Omental fat pad (tissue), 4 donors: ENCODE data around the gene ESR1. TPM values are rescaled to one million over a fixed set of nuclear protein-coding genes. Genes with fewer than 3 reads are reported as not detected.

ENCODE experiments used
- ATAC-seq: fragments of 150-250 bp; one replicate; pipeline ENCODE4 v1.9.1; 2016; ENCODE audit warnings: mild to moderate bottlenecking, moderate library complexity; ENCODE audit not compliant: low FRiP score
- DNase-seq: peaks from one replicate; pipeline ENCODE4 v3.0.0-alpha.2; 2019; ENCODE audit warnings: low spot score
- total RNA-seq, 4 donors: library from RNA; depleted of rRNA; stranded (reverse); fragments of >200 nt; gene quantifications; one replicate each; pipeline ENCODE4 v1.1.0, GENCODE V29; 2016
- TF ChIP-seq, protein P1 (sequence below), 3 donors: fragments of 450-650 bp; IDR thresholded peaks; one replicate each; pipeline ENCODE4 v1.5.1; 2016 to 2017; ENCODE audit warnings: antibody characterized with exemption in 3 of 3, mild to moderate bottlenecking in 3 of 3, moderate library complexity in 2 of 3

Gene ESR1
- total RNA-seq, 4 donors from 2014 or later: 2.3 to 4.9 (median 3.8) TPM

DNA sequence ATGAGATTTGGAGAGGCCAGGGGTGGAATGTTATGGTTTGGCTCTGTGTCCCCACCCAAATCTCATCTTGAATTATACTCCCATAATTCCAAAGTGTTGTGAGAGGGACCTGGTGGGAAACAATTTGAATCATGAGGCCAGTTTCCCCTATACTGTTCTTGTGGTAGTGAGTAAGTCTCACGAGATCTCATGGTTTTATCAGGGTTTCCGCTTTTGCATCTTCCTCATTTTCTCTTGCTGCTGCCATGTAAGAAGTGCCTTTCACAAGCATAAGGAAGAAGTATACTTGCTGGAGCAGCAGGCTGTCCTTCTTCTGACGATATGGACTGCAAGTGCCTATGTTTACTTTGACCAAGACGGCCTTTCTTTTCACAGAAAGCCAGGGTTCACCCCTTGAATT, 270.5 kb downstream of the ESR1 start:
- ATAC-seq (no peak), DNase-seq (no peak)

GRCh38 chr6:152078804-152079203, 271.3 kb downstream of the ESR1 start:
- DNase-seq: no peak

More for the DNA sequence above, 270.5 kb downstream of the ESR1 start:
- TF ChIP-seq, protein P1, sequence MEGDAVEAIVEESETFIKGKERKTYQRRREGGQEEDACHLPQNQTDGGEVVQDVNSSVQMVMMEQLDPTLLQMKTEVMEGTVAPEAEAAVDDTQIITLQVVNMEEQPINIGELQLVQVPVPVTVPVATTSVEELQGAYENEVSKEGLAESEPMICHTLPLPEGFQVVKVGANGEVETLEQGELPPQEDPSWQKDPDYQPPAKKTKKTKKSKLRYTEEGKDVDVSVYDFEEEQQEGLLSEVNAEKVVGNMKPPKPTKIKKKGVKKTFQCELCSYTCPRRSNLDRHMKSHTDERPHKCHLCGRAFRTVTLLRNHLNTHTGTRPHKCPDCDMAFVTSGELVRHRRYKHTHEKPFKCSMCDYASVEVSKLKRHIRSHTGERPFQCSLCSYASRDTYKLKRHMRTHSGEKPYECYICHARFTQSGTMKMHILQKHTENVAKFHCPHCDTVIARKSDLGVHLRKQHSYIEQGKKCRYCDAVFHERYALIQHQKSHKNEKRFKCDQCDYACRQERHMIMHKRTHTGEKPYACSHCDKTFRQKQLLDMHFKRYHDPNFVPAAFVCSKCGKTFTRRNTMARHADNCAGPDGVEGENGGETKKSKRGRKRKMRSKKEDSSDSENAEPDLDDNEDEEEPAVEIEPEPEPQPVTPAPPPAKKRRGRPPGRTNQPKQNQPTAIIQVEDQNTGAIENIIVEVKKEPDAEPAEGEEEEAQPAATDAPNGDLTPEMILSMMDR (IDR thresholded peaks at IDR 0.05): no peak

DNA sequence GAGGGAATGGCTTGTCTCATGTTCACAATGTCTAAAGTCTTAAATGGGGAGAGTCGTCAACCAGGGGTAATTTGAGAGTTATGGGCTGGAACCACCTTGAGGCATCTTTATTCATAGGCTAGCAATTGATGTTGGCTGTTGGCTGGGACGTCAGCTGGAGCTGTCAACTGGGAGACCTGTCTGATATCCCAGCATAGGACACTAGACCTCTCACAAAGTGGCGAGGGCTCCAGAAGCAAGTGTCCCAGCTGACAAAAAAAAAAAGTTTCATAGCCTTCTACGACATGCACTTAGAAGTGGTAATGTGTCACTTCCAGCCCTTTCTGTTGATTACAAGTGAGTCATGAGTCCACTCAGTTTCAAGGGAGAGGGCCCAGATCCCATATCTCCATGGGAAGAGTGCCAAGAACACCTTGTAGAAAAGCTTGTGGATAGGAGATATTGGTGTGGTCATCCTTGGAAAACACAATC, 278.0 kb downstream of the ESR1 start:
- ATAC-seq: no peak

More at GRCh38 chr6:152078804-152079203, 271.3 kb downstream of the ESR1 start:
- ATAC-seq: no peak
- TF ChIP-seq, protein P1 (IDR thresholded peaks at IDR 0.05): no peak

DNA sequence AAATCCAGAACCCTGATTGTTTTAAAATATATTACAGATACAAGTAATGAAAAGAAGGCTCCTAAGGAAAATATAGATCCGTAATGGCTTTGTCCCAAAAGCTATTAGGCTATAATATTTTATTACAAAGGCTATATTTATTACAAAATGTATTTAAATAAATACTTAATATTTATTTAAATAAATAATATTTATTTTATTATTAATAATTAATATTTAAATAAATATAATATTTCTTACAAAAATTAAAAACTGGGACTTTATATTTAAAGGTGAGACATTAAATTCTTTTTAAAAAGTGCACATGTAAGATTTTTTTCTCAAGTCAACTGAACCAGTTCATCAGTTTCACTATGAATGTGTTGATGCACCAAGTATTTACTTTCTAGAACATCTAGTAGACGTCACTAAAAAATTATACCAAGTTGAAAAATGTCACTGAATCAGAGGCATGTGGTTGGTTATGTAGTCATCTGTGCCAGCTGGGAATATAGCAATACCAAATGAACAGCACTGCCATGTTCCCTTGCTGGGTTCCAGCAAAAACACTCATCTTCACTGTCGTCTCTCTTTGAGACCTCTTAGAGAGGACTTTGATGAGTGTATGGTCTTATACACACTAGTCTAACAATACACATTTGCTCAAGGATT, 278.9 kb downstream of the ESR1 start:
- ATAC-seq (no peak), DNase-seq (no peak)
- TF ChIP-seq, protein P1 (IDR thresholded peaks at IDR 0.05): no peak

More for the DNA sequence above, 278.0 kb downstream of the ESR1 start:
- no peak for DNase-seq
- TF ChIP-seq, protein P1 (IDR thresholded peaks at IDR 0.05): no peak

GRCh38 chr6:152087096-152087495, 279.6 kb downstream of the ESR1 start:
- ATAC-seq (no peak), DNase-seq (no peak)
- TF ChIP-seq, protein P1 (IDR thresholded peaks at IDR 0.05): no peak

GRCh38 chr6:152087701-152088100, 280.2 kb downstream of the ESR1 start:
- no peak for DNase-seq
- no peak for ATAC-seq
- TF ChIP-seq, protein P1 (IDR thresholded peaks at IDR 0.05): no peak

- DNase-seq: no peak
- TF ChIP-seq, protein P1 (IDR thresholded peaks at IDR 0.05): no peak
- ATAC-seq: no peak
Measured at GRCh38 chr6:152089992-152090391, 282.5 kb downstream of the ESR1 start.
